ACC112 (cell line): ENCODE data around the gene THNSL1.
"Not testable (repeated sequence)": the region's sequence is repeated elsewhere in the genome, so short reads cannot be mapped to it uniquely, and the experiment has no call there.

Source experiments
- H2AFZ ChIP-seq: fragments of 200-600 bp; sonication (generic); one replicate; pipeline ENCODE4 v1.6.0; 2017; ENCODE audit warnings: antibody characterized with exemption, low read length; ENCODE audit not compliant: unreplicated experiment
- H3K27ac ChIP-seq: fragments of 200-600 bp; sonication (generic); 2 replicates; pipeline ENCODE4 v1.5.1; 2014; ENCODE audit warnings: low read depth, mild to moderate bottlenecking, antibody characterized with exemption, low read length, moderate library complexity
- H3K27me3 ChIP-seq: fragments of 200-600 bp; sonication (generic); 2 replicates; pipeline ENCODE4 v1.6.1; 2014; ENCODE audit warnings: mild to moderate bottlenecking, antibody characterized with exemption, low read length, moderate library complexity, mixed read lengths; ENCODE audit not compliant: insufficient read depth
- H3K36me3 ChIP-seq: fragments of 200-600 bp; sonication (generic); 2 replicates; pipeline ENCODE4 v1.6.1; 2016; ENCODE audit warnings: mild to moderate bottlenecking, antibody characterized with exemption, low read length, moderate library complexity, mixed read lengths; ENCODE audit not compliant: insufficient read depth
- H3K4me1 ChIP-seq: fragments of 200-600 bp; sonication (generic); one replicate; pipeline ENCODE4 v1.6.1; 2016; ENCODE audit warnings: low read length, mixed read lengths; ENCODE audit not compliant: insufficient read depth, unreplicated experiment, control insufficient read depth
- H3K4me3 ChIP-seq: fragments of 200-600 bp; sonication (generic); 2 replicates; pipeline ENCODE4 v1.5.1; 2014; ENCODE audit warnings: mild to moderate bottlenecking, low read depth, low read length
- H3K79me2 ChIP-seq: fragments of 200-600 bp; sonication (generic); one replicate; pipeline ENCODE4 v1.6.0; 2016; ENCODE audit warnings: low read length; ENCODE audit not compliant: control insufficient read depth, unreplicated experiment, insufficient read depth

The THNSL1 gene

GRCh38 chr10:24998044-24998443, 18.4 kb upstream of the THNSL1 start:
- no peaks in the 10 kb centered on the region for H3K36me3 ChIP-seq

DNA sequence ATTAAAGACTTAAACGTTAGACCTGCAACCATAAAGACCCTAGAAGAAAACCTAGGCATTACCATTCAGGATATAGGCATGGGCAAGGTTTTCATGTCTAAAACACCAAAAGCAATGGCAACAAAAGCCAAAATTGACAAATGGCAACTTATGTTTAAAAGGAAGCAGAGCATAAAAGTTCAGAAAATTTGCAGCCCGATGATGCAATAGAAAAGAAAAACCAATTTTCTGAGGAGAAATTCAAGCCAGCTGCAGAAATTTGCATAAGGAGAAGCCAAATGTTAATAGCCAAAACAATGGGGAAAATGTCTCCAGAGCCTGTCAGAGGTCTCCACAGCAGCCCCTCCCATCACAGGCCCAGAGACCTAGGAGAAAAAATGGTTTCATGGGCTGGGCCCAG, 4.8 kb upstream of the THNSL1 start:
- H3K27me3 ChIP-seq, H3K36me3 ChIP-seq, H3K27ac ChIP-seq, H2AFZ ChIP-seq, H3K4me3 ChIP-seq, H3K79me2 ChIP-seq, H3K4me1 ChIP-seq: not testable (repeated sequence)

More at GRCh38 chr10:24998044-24998443, 18.4 kb upstream of the THNSL1 start:
- Histone ChIP-seq H3K79me2 (no peaks in the 10 kb centered on the region), H3K27ac (no peak overlapping the region), H3K27me3 (no peaks in the 10 kb centered on the region), H3K4me3 (no peak overlapping the region), H3K4me1 (no peaks in the 10 kb centered on the region), H2AFZ (no peak overlapping the region)

DNA sequence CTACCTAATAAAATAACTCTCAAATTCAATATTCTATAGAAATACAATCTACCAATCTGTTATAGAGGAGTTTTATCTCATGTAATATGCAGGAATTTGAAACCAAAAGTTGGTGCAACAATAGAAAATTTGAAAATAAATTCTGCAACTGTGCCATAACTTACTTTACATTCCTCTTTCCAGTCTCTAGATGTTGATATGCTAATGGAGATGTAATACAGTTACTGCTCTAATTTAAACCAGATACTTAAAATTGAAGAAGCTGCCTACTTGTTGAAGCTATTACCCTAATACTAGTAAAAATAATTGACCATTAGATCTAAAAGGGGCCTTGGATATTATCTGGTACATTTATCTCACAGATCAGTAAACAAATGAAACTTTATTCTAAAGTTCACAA, 1.8 kb upstream of the THNSL1 start:
- Histone ChIP-seq H3K4me1 (peaks cover 12% of the 10 kb centered on the region), H3K79me2 (peaks cover 3% of the 10 kb centered on the region), H3K36me3 (no peaks in the 10 kb centered on the region), H3K4me3 (no peak overlapping the region), H3K27ac (no peak overlapping the region), H3K27me3 (no peaks in the 10 kb centered on the region), H2AFZ (no peak overlapping the region)

DNA sequence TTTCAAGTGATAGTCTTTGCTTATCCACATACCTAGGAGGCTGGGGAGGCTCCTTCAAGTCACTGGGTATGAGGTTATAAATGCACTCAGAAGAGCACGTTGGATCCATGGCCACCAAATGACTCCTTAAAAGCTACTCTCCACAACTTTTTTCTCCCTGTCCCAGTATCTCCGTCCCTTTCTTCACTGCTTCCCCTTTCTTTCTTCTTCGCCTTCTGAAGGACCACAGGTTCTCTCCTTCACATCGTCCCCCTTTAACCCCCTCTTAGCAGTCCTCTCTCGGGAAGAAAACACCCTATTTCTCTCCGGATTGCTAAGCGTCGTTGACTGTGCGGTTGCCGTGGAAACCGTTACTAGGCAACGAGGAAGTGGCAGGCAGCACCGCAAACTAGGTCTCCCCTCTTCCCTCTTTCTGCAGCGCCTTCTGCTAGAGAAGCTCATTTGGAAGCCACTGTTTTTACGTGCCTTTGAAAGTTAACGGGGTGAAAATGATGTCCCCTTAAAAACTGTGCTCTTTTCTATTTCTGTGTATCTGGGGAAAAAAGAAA, 510 bp upstream of the THNSL1 start, which contains the start of gene ENKUR:
Gene ENKUR (minus strand): TSS at position 331 of the 548 bp plus-strand sequence. CDS start 222 bp downstream, at position 109.
- peaks cover 12% of the 10 kb centered on the region for H3K4me1 ChIP-seq
- H3K36me3 ChIP-seq = no peaks in the 10 kb centered on the region
- H3K27ac ChIP-seq = peak within 1 kb of the TSS; percentile 88
- no peaks in the 10 kb centered on the region for H3K27me3 ChIP-seq
- H3K4me3 ChIP-seq = peak within 1 kb of the TSS; percentile 82
- H3K79me2 ChIP-seq = peaks cover 3% of the 10 kb centered on the region
- H2AFZ ChIP-seq = peak within 1 kb of the TSS; percentile 100

DNA sequence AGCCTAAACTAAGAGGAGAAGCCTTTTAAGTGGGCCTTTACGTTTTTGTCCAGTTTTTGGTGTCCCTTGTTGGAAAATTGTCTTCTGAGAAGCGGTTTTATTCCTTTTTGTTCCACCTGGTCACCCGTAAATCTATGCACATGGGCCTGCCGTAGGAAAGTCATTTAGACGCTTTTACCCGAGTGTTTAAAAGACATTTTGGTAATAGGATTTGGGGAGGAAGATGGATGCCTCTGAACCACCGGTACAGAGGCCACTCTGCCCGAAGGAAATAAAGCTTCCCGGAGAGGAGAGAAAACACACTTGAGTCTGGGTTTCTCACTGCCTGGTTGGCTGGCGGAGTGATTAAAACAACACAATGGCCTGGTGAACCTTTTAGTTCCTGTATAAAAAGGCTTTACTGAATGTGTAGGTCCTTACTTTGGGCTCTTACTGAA, 760 bp downstream of the THNSL1 start:
- Histone ChIP-seq H3K27me3 (no peaks in the 10 kb centered on the region), H2AFZ (peak overlapping the region; percentile 100), H3K27ac (peak overlapping the region; percentile 88)

GRCh38 chr10:25017661-25018060, 1.2 kb downstream of the THNSL1 start:
- H3K4me3 ChIP-seq = peak overlapping the region; percentile 82
- no peaks in the 10 kb centered on the region for H3K36me3 ChIP-seq
- peak overlapping the region; percentile 88 for H3K27ac ChIP-seq
- H2AFZ ChIP-seq = peak overlapping the region; percentile 100
- no peaks in the 10 kb centered on the region for H3K27me3 ChIP-seq
- peaks cover 12% of the 10 kb centered on the region for H3K4me1 ChIP-seq
- peaks cover 3% of the 10 kb centered on the region for H3K79me2 ChIP-seq

More for the DNA sequence above, 760 bp downstream of the THNSL1 start:
- Histone ChIP-seq H3K36me3 (no peaks in the 10 kb centered on the region), H3K79me2 (peaks cover 3% of the 10 kb centered on the region), H3K4me3 (peak overlapping the region; percentile 82), H3K4me1 (peaks cover 12% of the 10 kb centered on the region)

DNA sequence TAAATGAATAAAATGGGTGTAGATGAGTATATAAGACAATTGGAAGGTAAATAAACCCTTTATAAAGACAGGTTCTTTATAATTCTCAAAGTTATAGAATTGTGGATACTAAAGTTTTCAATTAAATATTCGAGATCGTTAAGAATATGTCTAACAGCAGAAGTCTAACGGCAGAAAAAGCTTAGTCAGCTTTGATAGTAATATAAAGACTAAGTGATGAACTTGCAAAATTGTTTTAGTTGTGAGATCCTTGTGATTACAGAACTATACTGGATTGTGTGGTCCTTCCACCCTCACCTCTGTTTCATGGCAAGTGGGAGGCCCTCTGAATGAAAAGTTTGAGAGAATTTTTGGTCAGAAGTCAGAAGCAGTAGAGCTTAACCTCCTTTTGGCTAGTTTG, 2.3 kb downstream of the THNSL1 start:
- H3K36me3 ChIP-seq = no peaks in the 10 kb centered on the region
- H3K4me3 ChIP-seq = no peak overlapping the region
- peaks cover 12% of the 10 kb centered on the region for H3K4me1 ChIP-seq
- no peaks in the 10 kb centered on the region for H3K27me3 ChIP-seq
- H3K27ac ChIP-seq = no peak overlapping the region
- peaks cover 3% of the 10 kb centered on the region for H3K79me2 ChIP-seq
- no peak overlapping the region for H2AFZ ChIP-seq

DNA sequence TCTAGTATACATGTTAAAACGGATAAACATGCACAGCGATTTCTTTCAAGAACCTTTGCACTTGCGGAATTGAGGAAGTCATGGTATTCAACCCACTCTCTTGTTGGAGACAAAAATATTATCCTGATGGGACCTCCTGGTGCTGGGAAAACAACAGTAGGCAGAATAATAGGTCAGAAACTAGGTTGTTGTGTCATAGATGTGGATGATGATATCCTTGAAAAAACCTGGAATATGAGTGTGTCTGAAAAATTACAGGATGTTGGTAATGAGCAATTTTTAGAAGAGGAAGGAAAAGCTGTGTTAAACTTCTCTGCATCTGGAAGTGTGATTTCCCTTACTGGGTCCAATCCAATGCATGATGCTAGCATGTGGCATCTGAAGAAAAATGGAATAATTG, 6.9 kb downstream of the THNSL1 start:
- Histone ChIP-seq H3K4me1 (peaks cover 4% of the 10 kb centered on the region), H3K27me3 (no peaks in the 10 kb centered on the region), H3K27ac (no peak overlapping the region), H2AFZ (no peak overlapping the region), H3K36me3 (no peaks in the 10 kb centered on the region), H3K79me2 (peaks cover 1% of the 10 kb centered on the region), H3K4me3 (no peak overlapping the region)

GRCh38 chr10:25024528-25024927, 8.1 kb downstream of the THNSL1 start:
- Histone ChIP-seq H3K27ac (no peak overlapping the region), H3K4me1 (peaks cover 12% of the 10 kb centered on the region), H3K4me3 (peak overlapping the region; percentile 46; the same call in 1 of the 2 replicates), H3K36me3 (no peaks in the 10 kb centered on the region), H3K27me3 (no peaks in the 10 kb centered on the region), H3K79me2 (no peaks in the 10 kb centered on the region), H2AFZ (peak overlapping the region; percentile 79)

GRCh38 chr10:25026463-25026862, 10.1 kb downstream of the THNSL1 start:
- Histone ChIP-seq H3K36me3 (no peaks in the 10 kb centered on the region), H3K27ac (no peak overlapping the region), H3K4me3 (no peak overlapping the region), H3K27me3 (no peaks in the 10 kb centered on the region), H3K4me1 (peaks cover 12% of the 10 kb centered on the region), H2AFZ (no peak overlapping the region), H3K79me2 (no peaks in the 10 kb centered on the region)

- no peak overlapping the region for H3K4me3 ChIP-seq
- H2AFZ ChIP-seq = no peak overlapping the region
- no peak overlapping the region for H3K27ac ChIP-seq
- no peaks in the 10 kb centered on the region for H3K36me3 ChIP-seq
- H3K27me3 ChIP-seq = no peaks in the 10 kb centered on the region
- H3K4me1 ChIP-seq = peaks cover 12% of the 10 kb centered on the region
- H3K79me2 ChIP-seq = no peaks in the 10 kb centered on the region
These were observed 12.3 kb downstream of the THNSL1 start for GRCh38 chr10:25028711-25029110.
